ENCODE measurements around the gene CABLES1.

GRCh38 chr18:23108496-23108895 is 26.8 kb upstream of the CABLES1 start:
- TF ChIP-seq HEYL (CRISPR knock-in tag; IDR thresholded peaks at IDR 0.05) (no peak), CTCF (IDR thresholded peaks at IDR 0.05) (no peak), TP53 (CRISPR knock-in tag; IDR thresholded peaks at IDR 0.05) (no peak), ZNF302 (CRISPR knock-in tag; IDR thresholded peaks at IDR 0.05) (no peak), POLR2A (IDR thresholded peaks at IDR 0.05; ENCODE audit: low read length) (no peak), MAFK (IDR thresholded peaks at IDR 0.05; ENCODE audit: partially characterized antibody) (no peak), RAD21 (conservative IDR thresholded peaks at IDR 0.05 in 1 of 2, IDR thresholded peaks at IDR 0.05 in 1 of 2) (no peak), SMC3 (IDR thresholded peaks at IDR 0.05) (no peak), CHD2 (IDR thresholded peaks at IDR 0.05; ENCODE audit: low read length, partially characterized antibody) (no peak), EP300 (IDR thresholded peaks at IDR 0.05) (no peak), JUN (IDR thresholded peaks at IDR 0.05) (no peak), REST (IDR thresholded peaks at IDR 0.05) (no peak)
- TF ChIP-seq, protein P1, sequence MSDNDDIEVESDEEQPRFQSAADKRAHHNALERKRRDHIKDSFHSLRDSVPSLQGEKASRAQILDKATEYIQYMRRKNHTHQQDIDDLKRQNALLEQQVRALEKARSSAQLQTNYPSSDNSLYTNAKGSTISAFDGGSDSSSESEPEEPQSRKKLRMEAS (IDR thresholded peaks at IDR 0.05): no peak
